HG03280 (cell line): ENCODE data around the gene ALKBH6.
"Not testable (repeated sequence)": the region's sequence is repeated elsewhere in the genome, so short reads cannot be mapped to it uniquely, and the experiment has no call there.

Experiments used
- ATAC-seq: cut with Tn5 transposase; IDR thresholded peaks from one replicate; pipeline ENCODE4 v1.9.1; 2021; ENCODE audit warnings: mild to moderate bottlenecking, moderate library complexity; ENCODE audit not compliant: unreplicated experiment

The ALKBH6 gene

DNA sequence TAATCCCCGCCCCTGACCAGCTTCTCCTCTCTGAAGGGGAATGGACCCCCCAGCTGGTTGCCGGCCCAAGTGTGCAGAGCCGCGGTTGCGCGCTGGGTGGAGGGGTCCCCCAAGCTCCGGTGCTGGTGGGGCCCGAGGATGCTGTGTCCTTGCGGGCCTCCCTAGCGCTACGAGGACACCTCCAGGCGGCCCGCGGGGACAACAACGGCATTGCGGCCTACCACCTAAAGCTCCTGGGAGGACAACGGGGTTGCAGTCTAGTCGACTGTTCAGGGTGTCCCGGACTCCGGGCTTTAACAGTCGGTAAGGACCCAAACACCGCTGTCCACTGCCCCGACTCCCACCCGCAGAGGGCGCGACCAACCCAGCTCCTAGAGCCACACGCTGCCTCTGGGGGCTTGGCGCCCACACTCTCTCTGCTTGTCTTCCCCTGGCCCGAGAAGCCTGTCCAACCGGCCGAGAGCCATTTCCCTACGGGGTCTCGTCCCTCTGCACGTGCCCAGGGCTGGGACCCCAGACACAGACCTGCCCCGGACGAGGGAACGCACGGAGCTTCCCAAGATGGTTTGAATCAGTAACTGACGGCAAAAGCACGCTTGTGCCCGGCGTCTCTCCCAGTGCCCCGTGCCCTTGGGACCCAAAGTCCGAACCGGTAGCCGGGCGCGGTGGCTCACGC lies 20.0 kb downstream of the ALKBH6 start:
- ATAC-seq: no peak

DNA sequence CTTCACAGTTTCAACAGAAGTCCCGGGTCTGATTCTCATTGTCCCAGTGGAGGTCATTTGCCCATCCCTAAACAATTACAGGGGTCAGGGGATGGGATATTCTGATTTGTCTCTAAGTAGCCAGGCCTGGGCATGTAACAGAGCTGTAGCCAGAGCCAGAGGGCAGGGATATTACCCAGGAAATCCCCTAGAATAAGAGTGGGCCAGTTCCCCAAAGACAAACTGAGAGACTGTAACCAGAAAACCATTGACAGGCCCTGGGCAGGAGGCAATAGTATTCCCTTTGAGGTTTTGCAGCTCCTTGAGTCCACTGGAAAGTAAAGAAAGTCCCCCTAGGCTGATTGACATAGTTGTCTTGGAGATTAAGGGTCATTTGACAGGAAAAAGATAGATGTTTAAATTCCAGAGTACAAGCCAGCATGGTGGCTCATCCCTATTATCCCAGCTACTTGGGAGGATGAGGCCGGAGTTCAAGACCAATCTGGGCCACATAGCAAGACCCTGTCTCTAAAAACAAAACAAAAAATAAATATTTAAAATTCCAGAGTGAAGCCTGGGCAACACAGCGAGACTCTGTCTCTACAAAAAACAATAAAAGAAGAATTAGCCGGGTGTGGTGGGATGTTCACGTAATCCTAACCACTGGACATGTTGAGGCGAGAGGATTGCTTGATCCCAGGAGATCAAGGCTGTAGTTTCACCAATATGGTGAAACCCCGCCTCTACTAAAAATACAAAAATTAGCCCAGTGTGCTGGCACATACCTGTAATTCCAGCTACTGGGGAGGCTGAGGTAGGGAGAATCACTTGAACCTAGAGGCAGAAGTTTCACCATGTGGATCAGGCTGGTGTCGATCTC lies 20.9 kb downstream of the ALKBH6 start:
- ATAC-seq: no peak

DNA sequence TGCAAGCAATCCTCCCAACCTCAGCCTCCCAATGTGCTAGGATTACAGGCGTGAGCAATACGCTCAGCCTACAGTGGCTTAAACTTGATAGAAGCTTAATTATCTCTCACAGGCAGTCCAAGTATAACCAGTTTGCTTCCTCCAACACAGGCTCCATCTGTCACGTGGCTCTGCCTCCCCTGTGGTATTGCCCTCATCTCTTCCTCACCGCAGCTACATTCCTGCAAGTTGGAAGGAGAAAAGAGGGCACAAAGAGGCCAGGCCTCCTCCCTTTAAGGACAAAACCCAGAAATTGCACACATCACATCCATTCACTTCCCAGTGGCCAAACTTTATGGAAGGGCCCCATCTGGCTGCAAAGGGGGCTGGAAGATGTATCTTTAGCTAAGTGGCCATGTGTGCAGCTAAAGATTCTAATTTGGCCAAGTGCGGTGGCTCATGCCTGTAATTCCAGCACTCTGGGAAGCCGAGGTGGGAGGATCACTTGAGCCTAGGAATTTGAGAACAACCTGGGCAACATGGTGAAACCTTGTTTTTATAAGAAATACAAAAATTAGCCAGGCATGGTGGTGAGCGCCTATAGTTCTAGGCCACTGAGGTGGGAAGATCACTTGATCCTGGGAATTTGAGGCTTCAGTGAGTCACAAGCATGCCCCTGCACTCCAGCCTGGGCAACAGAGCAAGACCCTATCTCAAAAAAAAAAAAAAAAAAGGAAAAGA lies 22.1 kb downstream of the ALKBH6 start:
- no peak for ATAC-seq

DNA sequence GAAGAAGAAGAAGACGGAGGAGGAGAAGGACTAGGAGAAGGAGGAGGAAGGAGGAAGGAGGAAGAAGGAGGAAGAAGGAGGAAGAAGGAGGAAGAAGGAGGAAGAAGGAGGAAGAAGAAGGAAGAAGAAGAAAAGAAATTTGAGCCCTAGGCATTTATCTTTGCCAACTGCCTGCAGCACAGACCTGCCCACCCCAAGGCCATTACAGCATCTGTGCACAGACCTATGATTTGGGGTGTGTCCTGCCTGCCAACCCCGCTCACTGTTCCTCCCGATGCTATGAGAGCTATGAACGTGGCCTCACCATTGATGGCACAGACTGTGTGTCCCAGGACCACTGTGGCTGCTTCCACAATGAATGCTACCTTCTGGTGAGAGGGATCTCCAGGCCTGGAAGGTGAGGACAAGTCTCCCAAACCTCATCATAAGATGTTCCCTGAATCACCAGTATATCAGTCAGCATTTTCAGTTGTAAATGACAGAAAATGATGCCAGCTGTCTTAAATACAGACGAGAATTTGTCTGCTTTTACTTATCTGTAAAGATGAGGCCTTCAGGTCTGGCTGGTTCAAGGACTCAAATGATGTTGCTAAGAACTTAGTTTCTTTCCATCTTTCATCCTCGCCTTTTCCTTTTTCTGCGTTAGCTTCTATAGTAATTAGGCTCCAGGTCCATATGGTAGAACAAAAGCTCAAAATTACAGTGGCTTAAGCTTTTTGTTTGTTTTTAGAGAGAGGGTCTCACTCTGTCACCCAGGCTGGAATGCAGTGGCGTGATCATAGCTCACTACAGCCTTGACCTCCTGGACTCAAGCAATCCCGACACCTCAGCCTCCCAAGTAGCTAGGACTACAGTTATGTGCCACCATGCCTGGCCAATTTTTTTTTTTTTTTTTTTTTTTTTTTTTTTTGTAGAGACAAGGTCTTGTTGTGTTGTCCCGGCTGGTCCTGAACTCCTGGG lies 23.0 kb downstream of the ALKBH6 start:
- ATAC-seq: no peak

DNA sequence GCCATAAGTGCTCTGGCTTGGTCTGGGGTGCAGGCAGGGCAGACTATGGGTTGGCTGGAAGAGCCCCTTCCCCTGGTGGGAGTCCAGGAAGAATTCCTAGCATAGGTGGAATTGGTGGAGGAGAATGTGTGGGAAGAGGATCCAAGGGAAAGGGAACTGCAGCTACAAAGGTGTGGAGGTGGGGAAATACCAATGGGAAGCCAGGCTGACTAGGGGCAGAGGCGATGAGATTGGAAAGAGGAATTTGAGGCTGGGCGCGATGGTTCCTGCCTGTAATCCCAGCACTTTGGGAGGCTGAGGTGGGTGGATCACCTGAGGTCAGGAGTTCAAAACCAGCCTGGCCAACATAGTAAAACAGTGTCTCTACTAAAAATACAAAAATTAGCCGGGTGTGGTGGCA lies 23.9 kb downstream of the ALKBH6 start:
- ATAC-seq: no peak

DNA sequence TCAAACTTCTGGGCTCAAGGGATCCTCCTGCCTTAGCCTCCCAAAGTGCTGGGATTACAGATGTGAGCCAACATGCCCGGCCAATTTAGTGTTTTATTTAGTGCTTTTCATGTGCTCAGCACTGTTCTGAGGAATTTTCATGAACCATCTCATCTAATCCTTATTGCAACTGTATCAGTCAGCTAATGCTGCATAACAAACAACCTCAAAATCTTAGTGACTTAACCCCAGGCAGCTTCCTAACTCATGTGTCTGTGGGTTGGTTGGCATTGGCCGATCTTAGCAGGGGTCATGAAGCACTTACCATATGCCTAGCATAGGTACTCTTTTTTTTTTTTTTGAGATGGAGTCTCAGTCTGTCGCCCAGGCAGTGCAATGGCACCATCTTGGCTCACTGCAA lies 25.2 kb downstream of the ALKBH6 start:
- ATAC-seq: no peak

DNA sequence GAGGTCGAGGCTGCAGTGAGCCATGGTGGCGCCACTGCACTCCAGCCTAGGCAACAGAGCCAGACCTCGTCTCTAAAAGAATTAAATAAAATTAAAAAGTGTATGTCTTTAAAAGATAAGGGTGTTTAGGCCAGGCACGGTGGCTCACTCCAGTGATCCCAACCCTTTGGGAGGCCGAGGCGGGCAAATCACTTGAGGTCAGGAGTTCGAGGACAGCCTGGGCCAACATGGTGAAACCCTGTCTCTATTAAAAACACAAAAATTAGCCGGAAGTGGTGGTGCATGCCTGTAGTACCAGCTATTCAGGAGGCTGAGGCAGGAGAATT lies 26.5 kb downstream of the ALKBH6 start:
- ATAC-seq: no peak

DNA sequence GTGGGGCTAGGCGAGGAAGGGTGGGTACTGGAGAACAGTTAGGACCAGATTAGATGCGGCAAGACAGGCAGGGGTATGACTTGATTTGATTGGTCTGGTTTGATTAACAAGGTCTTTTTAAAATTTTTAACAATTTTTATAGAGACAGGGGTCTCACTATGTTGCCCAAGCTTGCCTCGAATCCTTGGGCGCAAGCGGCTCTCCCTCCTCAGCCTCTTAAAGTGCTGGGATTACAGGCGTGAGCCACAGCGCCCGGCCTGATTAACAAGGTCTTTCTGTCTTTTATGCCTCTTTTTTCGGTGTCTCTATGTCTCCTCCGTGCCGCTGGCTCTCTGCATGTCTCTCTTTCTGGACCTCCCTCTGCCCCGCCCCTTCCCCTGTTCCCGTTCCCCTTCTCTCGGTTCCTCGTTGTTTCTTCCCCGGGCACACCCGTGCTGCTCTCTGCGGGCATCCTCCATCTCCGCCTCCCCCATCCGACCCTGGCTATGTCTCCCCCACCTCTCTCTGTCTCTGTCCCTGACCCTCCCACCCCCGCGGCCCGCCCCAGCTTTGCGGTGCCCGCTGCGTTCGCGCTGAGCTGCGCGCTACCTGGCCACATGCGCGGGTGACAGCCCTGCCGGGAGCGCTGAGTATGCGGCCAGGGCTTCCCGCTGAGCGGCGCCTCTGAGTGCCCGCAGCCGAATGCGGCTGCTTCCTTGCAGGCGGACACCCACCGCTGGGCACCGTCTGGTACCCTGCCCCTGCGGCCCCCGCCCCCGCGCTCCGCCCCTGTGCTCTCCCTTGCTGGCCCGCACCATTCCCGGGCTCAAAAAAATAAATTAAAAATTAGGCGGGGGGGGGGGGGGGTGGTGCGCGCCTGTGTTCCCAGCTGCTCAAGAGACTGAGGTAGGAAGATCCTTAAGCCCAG lies 27.1 kb downstream of the ALKBH6 start:
- ATAC-seq: no peak

DNA sequence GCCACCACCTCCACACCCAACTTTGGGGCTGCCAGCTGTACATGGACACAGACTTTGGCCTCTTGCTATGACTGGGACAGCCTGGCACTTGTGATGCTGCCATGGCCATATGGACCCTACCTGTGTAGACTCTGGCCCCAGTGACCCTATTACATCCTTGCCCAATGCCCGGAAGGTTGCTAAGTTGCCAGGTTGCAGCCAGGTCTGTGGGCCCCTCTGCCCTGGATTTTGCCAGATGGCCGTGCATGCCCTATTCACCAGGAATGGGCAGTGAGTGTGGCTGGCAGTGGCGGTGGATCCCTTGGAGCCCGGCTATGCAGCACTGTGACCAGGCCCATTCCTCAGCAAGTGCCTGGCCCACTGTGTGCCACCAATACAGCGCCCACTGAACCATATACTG lies 27.9 kb downstream of the ALKBH6 start:
- ATAC-seq: no peak

DNA sequence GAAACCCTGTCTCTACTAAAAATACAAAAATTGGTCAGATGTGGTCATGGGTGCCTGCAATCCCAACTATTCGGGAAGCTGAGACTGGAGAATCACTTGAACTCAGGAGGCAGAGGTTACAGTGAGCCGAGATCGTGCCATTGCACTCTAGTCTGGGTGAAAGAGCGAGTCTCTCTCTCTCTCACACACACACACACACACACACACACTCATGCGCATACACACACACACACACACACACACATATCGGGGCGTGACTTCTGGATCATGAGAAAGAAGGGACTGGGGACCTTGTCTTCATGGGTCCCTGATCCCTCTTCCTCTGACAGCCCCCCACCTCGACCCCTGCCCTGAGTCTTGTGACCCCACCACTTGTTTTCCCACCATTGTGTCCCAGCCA lies 30.8 kb downstream of the ALKBH6 start:
- ATAC-seq: no peak

DNA sequence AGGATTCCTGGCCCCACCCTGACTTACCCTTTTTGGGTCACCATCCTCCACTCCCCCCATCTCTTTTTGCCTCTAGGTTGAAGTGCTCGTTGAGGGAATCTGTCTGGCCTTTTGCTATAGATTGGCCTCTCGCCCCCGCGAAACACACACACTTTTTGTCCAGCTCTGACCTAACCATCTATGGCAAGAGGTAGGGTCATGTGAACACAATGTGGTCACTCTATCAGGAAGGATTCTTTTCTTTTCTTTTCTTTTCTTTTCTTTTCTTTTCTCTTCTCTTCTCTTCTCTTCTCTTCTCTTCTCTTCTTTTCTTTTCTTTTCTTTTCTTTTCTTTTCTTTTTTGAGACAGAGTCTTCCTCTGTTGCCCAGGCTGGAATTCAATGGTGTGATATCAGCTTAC lies 33.0 kb downstream of the ALKBH6 start:
- not testable (repeated sequence) for ATAC-seq

DNA sequence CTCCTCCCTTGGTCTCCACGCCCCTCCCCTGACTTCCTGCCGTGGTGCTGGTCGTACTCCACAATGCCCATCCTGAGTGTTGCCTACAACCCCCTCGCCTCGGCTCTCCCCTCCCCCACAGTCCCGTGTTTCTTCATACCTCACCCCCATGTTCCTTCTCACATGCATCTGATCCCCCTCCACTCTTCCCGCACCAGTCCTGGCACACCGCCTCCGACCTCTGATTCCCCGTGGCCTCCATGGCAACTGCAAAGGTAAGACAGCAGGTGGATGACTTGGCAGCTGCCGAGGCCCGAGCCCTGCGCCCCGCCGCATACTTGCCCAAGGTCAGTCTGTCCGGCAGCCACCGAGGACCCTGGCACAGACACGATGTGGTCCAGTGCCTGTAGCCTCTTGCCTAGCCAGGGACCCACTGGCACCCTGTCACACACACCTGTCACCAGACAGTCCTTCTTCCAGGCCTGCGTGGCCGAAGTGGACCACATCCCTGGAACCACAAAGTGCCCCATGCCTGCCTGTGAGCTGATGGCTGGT lies 35.1 kb downstream of the ALKBH6 start:
- ATAC-seq: no peak

DNA sequence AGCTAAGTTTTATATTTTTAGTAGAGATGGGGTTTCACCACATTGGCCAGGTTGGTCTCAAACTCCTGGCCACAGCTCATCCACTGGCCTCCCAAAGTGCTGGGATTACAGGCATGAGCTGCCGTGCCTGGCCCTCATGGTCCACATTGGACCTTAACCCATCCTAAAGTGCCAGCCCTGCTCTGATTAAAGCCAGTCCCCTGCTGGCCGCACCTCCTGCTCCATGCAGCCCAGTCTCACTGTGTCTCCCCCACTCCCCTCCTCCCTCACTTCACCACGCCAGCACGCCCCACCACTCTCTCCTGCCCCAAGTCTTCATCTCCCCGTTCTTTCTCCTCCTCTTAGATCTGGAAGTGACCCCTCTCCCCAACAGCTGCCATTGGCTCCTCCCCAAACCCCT lies 35.7 kb downstream of the ALKBH6 start:
- ATAC-seq: no peak

DNA sequence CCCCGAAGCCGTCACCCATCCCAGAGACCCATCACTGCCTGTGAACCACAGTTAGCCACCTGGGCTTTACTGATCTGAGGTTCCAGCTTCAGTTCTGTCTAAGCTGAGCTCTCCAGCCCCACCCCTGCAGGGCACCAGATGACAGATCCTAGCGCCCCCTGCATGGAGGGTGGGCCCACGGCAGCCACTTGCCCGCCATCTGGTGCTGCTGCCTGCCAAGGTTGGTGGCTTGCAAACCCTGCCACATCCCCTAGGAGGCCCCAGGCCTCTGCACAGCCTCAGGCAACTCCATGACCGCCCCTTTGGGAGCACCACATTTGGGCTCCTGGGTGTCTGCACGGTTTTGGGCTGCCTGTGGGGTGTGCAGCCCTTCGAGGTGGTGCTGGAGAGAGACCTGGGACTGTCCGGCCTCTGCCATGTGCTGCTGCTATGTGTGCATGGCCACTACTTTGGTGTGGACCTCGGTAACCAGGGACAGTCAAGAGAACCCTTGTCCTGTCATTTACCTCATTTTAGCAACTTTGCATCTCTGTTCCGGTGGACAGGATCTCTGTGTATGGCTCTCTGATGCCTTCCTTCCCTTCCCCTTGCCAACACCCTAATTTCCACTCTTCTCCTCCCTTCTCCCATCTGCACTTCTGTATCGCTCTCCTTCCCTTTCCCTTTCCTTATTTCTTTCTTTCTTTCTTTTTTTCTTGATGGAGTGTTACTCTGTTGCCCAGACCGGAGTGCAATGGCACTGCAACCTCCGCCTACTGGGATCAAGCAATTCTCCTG lies 36.4 kb downstream of the ALKBH6 start:
- ATAC-seq: no peak

DNA sequence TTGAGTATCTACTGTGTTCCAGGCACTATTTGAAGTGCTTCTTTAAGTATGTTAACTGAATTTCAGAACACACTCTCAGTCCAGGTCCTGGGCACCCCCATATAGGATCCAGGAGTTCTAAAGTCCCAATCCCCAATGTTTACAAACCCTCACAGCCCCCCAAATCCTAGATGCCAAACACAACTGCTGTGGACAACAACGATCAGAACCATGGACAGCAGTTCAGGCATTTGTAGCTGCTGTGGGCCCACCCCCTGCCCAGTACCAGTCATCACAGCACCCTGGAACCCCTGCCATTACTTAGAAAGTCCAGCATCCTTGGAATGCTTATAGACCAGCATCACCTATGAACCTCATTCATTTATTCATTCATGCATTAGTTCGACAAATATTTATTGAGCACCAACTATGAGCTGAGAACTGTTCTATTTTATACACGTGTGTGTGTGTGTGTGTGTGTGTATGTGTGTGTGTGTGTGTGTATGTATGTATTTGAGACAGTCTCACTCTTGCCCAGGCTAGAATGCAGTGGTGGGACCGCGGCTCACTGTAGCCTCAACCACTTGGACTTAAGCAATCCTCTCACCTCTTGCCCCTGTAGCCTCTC lies 38.3 kb downstream of the ALKBH6 start:
- ATAC-seq: no peak

DNA sequence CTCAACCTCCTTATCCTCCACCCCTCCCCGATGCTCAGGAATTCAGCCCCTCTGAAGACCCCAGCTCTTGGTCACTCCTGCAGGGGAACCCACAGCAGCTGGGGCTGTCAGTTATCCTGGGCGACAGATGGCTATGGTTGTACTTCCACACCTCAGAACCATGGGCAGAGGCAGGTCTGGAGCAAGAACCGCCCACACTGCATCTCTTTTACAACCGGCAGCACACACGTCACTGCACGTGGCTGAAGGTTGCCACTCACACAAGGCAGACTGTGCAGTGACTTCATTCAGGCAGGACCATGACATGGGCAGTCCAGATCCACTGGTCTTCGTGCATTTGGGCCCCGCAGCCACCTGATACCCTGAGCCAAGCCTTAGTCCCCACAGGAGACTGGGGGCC lies 40.5 kb downstream of the ALKBH6 start:
- ATAC-seq: no peak

DNA sequence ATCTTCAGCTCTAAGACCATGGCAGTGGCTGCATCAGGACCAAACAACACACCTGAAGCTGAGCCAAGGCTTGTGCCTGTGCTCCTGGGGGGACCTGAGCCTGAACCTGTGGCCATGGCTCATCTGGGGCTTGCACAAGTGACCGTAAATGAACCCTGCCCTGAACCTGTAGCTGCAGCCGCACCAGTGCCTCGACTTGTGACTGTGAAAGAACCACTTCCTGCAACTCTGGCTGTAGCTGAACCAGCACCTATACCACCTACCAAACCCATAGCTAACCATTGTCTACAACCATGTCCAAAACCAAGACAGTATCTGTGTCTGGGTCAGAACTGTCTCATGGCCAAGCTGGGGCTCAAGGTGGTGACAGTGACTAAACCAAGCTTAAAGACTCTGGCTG lies 47.2 kb downstream of the ALKBH6 start:
- ATAC-seq: no peak

DNA sequence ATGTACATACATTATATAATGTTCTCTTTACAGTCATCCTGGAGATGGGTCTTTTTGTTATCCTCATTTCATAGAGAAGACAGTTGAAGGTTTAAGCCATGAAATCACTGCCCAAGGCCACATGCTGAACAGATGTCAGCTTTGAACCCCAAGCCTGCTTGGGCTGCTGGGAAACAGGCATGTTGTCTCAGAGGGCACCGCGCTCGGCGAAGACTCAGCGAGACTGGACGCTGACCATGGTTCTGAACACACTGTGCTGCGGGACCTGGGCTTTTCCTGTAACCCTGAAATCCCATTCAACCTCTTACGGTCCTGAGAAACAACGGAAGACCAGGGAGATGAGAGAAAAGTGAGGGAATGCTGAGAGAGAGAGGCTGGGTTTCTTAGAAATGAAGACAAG lies 50.5 kb downstream of the ALKBH6 start:
- no peak for ATAC-seq
